Measurements from ENCODE around the gene PRKAG2.

The PRKAG2 gene

DNA sequence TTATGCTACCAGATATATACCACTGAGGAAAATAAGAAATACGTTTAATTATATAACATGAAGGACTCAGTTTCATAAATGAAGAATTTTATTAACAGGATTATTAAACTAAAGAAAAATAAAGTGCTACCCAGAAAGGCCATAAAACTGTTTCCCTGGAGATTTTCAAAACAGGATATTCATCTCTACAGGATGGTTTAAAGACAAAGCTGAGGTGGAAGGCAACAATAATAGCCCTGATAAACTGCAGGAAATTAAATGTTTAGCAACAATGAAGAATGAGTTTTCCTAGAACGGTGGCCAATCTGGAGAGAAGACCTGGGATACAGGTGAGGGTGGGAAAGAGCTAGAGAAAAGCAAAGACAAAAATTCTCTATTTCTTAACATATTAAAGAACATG, 369.1 kb downstream of the PRKAG2 start:
- ChIA-PET CTCF (interaction anchor here (0.9 to 2.2 kb wide), 7 partner anchors 10 to 168 kb away, joined by 3 to 9 read pairs (median 5); no protein-coding TSS in a partner anchor), POLR2A (no interaction called here)
- TF ChIP-seq CTCF (IDR thresholded peaks at IDR 0.05; ENCODE audit: control extremely low read depth, extremely low read depth, low read depth, missing control alignments) = no peak
- no peak for DNase-seq (ENCODE audit: extremely low spot score)

DNA sequence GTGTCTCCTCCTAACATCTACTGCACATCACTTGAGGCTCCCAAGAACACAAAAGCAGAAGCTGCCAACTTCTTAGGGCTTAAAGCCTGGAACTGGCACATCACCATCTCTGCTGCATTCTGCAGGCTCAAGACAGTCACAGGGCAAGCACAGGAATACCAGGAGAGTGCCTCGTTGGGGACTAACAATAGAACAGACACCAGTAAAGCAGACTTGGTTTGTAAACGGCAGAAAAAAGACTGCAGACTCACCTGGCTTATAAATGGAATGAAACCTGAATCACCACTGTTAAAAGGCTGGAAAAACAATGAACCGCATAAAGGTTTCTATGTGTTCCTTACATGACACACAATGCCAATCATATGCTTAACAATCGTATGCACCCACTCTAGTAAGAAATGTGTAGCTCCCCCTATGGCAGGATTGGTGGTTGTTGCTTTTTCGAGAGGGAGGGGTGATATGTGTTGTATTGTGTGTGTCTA, 370.0 kb downstream of the PRKAG2 start:
- TF ChIP-seq CTCF (IDR thresholded peaks at IDR 0.05; ENCODE audit: control extremely low read depth, extremely low read depth, low read depth, missing control alignments) = no peak
- ChIA-PET CTCF (interaction anchor here (0.9 to 2.2 kb wide), 4 partner anchors 9 to 36 kb away, joined by 3 to 9 read pairs (median 4); no protein-coding TSS in a partner anchor), POLR2A (no interaction called here)
- DNase-seq (ENCODE audit: extremely low spot score) = no peak
